SK-N-SH (cell line): ENCODE results near the gene LPP.

Experiments used
- EP300 ChIP-seq, 2 experiments: IDR thresholded peaks; 2 replicates each; pipeline versions ENCODE4 v1.4.0 to v1.6.1; 2012; ENCODE audit warnings: borderline replicate concordance in 1 of 2, low read depth in 1 of 2, low read length in 1 of 2
- EZH2phosphoT487 ChIP-seq: fragments of 200-600 bp; sonication (generic); IDR thresholded peaks from 2 replicates; pipeline ENCODE4 v1.6.1; 2017; ENCODE audit warnings: low read depth, mixed run types, mild to moderate bottlenecking, antibody characterized with exemption, moderate library complexity, borderline replicate concordance
- FOSL2 ChIP-seq: IDR thresholded peaks from 2 replicates; pipeline ENCODE4 v1.4.0; 2012; ENCODE audit warnings: low read depth, mild to moderate bottlenecking, moderate library complexity, borderline replicate concordance
- JUND ChIP-seq: IDR thresholded peaks from 2 replicates; pipeline ENCODE4 v1.4.0; 2012
- MXI1 ChIP-seq: IDR thresholded peaks from 2 replicates; pipeline ENCODE4 v1.6.1; 2012; ENCODE audit warnings: mild to moderate bottlenecking, low read depth, low read length, improper control_type of control experiment
- NFIC ChIP-seq: IDR thresholded peaks from 2 replicates; pipeline ENCODE4 v1.4.0; 2012; ENCODE audit warnings: borderline replicate concordance
- POLR2AphosphoS5 ChIP-seq: IDR thresholded peaks from 2 replicates; pipeline ENCODE4 v1.6.1; 2012; ENCODE audit warnings: low read depth, low read length
- RAD21 ChIP-seq: IDR thresholded peaks from 2 replicates; pipeline ENCODE4 v1.6.1; 2012; ENCODE audit warnings: mild to moderate bottlenecking, low read length
- RCOR1 ChIP-seq: fragments of 150-350 bp; IDR thresholded peaks from 2 replicates; pipeline ENCODE4 v1.6.1; 2017; ENCODE audit warnings: antibody characterized with exemption, low read length
- RFX5 ChIP-seq: IDR thresholded peaks from 2 replicates; pipeline ENCODE4 v1.6.1; 2012; ENCODE audit warnings: mild to moderate bottlenecking, improper control_type of control experiment, low read length
- TAF1 ChIP-seq: IDR thresholded peaks from 2 replicates; pipeline ENCODE4 v1.6.1; 2012; ENCODE audit warnings: low read depth, mild to moderate bottlenecking, low read length, moderate library complexity, borderline replicate concordance
- TCF12 ChIP-seq: IDR thresholded peaks from 2 replicates; pipeline ENCODE4 v1.4.0; 2012
- TF ChIP-seq, protein P1 (sequence below): fragments of 200-600 bp; sonication (generic); IDR thresholded peaks from 2 replicates; pipeline ENCODE4 v1.6.1; 2017; ENCODE audit warnings: antibody characterized with exemption, mild to moderate bottlenecking, moderate library complexity
- TF ChIP-seq, protein P2 (sequence below): IDR thresholded peaks from 2 replicates; pipeline ENCODE4 v1.6.1; 2012; ENCODE audit warnings: mild to moderate bottlenecking, low read depth, low read length, moderate library complexity

DNA sequence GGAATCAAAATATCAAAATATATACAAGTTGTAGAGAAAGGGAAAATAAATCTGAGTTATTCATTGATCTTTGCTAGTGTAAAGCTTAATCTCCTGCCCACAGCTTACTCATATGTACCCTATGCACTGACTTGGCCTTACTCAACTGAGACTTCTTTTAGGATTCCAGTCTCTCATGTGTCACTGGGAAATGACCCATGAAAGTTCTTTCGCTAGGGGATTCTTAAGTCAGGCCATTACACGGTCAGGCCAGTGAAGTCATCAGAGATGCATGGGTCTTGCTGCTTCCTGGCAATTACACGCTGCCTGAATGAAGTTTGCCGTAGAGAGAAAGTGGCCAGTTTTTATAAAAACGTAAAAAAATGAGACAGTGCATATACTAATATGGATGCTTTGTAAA is 20.7 kb upstream of the LPP start:
- no peak for TF ChIP-seq TCF12
- TF ChIP-seq, protein P1, sequence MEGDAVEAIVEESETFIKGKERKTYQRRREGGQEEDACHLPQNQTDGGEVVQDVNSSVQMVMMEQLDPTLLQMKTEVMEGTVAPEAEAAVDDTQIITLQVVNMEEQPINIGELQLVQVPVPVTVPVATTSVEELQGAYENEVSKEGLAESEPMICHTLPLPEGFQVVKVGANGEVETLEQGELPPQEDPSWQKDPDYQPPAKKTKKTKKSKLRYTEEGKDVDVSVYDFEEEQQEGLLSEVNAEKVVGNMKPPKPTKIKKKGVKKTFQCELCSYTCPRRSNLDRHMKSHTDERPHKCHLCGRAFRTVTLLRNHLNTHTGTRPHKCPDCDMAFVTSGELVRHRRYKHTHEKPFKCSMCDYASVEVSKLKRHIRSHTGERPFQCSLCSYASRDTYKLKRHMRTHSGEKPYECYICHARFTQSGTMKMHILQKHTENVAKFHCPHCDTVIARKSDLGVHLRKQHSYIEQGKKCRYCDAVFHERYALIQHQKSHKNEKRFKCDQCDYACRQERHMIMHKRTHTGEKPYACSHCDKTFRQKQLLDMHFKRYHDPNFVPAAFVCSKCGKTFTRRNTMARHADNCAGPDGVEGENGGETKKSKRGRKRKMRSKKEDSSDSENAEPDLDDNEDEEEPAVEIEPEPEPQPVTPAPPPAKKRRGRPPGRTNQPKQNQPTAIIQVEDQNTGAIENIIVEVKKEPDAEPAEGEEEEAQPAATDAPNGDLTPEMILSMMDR: no peak
- TF ChIP-seq, protein P2, sequence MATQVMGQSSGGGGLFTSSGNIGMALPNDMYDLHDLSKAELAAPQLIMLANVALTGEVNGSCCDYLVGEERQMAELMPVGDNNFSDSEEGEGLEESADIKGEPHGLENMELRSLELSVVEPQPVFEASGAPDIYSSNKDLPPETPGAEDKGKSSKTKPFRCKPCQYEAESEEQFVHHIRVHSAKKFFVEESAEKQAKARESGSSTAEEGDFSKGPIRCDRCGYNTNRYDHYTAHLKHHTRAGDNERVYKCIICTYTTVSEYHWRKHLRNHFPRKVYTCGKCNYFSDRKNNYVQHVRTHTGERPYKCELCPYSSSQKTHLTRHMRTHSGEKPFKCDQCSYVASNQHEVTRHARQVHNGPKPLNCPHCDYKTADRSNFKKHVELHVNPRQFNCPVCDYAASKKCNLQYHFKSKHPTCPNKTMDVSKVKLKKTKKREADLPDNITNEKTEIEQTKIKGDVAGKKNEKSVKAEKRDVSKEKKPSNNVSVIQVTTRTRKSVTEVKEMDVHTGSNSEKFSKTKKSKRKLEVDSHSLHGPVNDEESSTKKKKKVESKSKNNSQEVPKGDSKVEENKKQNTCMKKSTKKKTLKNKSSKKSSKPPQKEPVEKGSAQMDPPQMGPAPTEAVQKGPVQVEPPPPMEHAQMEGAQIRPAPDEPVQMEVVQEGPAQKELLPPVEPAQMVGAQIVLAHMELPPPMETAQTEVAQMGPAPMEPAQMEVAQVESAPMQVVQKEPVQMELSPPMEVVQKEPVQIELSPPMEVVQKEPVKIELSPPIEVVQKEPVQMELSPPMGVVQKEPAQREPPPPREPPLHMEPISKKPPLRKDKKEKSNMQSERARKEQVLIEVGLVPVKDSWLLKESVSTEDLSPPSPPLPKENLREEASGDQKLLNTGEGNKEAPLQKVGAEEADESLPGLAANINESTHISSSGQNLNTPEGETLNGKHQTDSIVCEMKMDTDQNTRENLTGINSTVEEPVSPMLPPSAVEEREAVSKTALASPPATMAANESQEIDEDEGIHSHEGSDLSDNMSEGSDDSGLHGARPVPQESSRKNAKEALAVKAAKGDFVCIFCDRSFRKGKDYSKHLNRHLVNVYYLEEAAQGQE: no peak
- TF ChIP-seq FOSL2: no peak
- no peak for TF ChIP-seq MXI1
- TF ChIP-seq EP300 (IDR thresholded peaks at IDR 0.05; ENCODE audit: borderline replicate concordance in 1 of 2, low read depth in 1 of 2, low read length in 1 of 2): no peak
- no peak for TF ChIP-seq JUND
- TF ChIP-seq POLR2AphosphoS5: no peak
- TF ChIP-seq NFIC: no peak
- TF ChIP-seq RAD21: no peak
- TF ChIP-seq EZH2phosphoT487: no peak
- no peak for TF ChIP-seq RFX5
- TF ChIP-seq RCOR1: no peak
- TF ChIP-seq TAF1: no peak
